ENCODE results near the gene ATXN7L1.

Gene ATXN7L1

DNA sequence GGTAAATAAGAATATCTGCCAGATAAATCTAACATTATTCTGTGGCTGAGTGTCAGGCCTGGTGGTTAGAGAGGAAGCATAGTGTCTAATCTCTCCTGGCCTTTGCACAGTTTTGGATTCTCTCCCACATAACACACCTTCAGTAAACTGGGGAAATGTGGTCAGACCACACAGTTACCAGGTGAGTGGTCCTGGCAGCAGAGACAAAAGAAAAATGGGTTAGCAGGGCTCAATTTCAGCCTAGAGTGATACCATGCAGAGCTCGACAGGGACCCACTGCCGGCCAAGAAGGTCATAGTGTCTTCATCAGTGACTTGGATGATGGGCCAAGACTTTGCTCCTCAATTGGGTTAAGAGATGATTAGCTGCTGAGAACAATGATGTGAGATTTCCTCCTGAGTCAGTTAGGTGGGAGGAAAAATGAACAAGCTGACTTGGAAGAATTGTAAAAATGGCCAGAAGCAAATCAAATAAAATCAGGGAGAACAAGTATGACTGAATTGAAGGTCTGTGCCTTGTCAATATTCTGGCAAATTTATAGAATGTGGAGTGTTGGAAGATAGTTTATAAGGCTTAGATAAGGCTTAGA is 225.9 kb downstream of the ATXN7L1 start:
- no peak overlapping the region for H3K9ac ChIP-seq (ENCODE audit: insufficient read length, low read depth)
- DNase-seq (ENCODE audit: low read depth, low spot score) = no peak
- TF ChIP-seq SUZ12 (IDR thresholded peaks at IDR 0.05; ENCODE audit: extremely low read depth, insufficient read depth, insufficient read length) = no peak
- no peak for TF ChIP-seq YY1 (IDR thresholded peaks at IDR 0.05; ENCODE audit: insufficient read depth, insufficient read length)
- no peak for TF ChIP-seq ZNF274 (IDR thresholded peaks at IDR 0.05; ENCODE audit: low read depth, low read length)
- H3K27me3 ChIP-seq (ENCODE audit: insufficient read depth, insufficient read length) = no peaks in the 10 kb centered on the region
- H3K4me1 ChIP-seq (ENCODE audit: insufficient read depth, insufficient read length) = peaks cover 12% of the 10 kb centered on the region
- H3K9me3 ChIP-seq (ENCODE audit: insufficient read depth, low read length) = no peaks in the 10 kb centered on the region
- no peak overlapping the region for H3K4me3 ChIP-seq (ENCODE audit: insufficient read length, low read depth)
- no peaks in the 10 kb centered on the region for H3K36me3 ChIP-seq (ENCODE audit: insufficient read depth, insufficient read length, low read length)

DNA sequence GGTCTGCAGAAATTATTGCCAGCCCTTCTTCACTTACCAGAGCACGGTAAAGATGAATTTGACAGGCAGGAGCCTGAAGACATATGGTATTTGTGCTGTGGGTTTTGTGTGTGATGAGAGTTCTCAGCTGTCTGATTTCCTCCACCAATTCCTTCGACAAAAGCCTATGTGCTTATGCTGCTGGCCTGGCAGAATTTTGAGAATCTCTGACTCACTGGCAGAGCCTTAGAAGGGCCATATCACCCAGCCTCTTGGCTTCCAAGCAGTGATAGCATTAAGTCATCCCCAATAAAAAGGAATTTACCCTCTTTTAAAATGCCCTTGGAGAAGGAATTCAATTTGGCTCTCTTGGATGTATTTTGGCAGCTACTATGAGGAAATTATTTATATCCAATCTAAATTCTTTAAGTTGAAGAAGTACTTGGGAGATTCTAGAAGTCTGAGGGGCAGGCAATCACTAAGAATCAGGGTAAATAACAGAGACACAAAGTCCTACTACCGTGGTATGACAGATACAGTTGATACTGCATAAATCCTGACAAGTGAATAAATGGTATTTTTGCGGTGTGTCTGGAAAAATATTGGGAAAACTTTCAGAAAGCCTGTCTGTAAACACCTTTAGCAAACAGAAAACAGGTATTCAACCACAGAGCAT is 226.5 kb downstream of the ATXN7L1 start:
- Histone ChIP-seq H3K9ac (ENCODE audit: insufficient read length, low read depth) (no peak overlapping the region), H3K27me3 (ENCODE audit: insufficient read depth, insufficient read length) (no peaks in the 10 kb centered on the region), H3K4me1 (ENCODE audit: insufficient read depth, insufficient read length) (peaks cover 7% of the 10 kb centered on the region), H3K9me3 (ENCODE audit: insufficient read depth, low read length) (no peaks in the 10 kb centered on the region), H3K4me3 (ENCODE audit: insufficient read length, low read depth) (no peak overlapping the region), H3K36me3 (ENCODE audit: insufficient read depth, insufficient read length, low read length) (no peaks in the 10 kb centered on the region)
- TF ChIP-seq SUZ12 (IDR thresholded peaks at IDR 0.05; ENCODE audit: extremely low read depth, insufficient read depth, insufficient read length) (no peak), YY1 (IDR thresholded peaks at IDR 0.05; ENCODE audit: insufficient read depth, insufficient read length) (no peak), ZNF274 (IDR thresholded peaks at IDR 0.05; ENCODE audit: low read depth, low read length) (no peak)
- no peak for DNase-seq (ENCODE audit: low read depth, low spot score)

DNA sequence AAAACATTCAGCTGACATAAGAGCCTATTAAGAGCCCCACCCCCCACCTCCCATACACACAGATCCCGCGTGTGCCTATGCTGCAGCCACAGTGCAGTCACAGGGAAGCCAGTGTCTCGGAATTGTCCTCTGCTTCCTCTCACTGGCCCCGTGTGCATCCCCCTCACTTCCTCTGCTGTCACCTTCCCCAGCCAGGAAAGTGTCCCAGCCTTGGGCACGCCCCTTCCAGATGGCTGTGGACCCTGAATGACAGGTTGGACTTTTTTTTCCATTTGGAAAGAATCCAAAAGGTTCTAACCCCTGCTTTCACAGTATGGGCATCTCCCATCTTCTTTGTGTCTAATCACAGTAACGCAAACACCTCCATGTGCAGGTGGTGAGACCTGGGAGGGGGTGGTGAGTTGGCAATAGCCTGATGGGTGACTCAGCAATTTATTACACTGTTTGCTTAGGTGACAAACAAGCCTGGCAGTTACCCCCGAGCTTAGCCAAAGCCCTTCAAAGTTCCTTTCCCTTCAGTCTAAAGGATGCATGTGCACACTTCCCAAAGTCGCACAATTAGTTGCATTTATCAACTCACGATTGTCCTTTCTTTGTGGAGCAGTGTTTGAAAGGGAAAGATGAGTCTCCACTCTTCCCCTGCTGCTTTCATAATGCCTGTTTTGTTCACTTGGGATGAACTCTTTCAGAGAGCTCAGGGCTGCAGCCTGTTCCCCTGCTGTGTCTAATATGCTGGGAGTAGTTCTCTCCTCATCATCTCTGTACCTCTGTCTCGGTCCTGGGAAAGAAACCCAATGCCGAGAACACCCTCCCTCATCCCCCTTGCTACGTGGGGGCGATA is 227.6 kb downstream of the ATXN7L1 start:
- TF ChIP-seq YY1 (IDR thresholded peaks at IDR 0.05; ENCODE audit: insufficient read depth, insufficient read length) (no peak), SUZ12 (IDR thresholded peaks at IDR 0.05; ENCODE audit: extremely low read depth, insufficient read depth, insufficient read length) (no peak), ZNF274 (IDR thresholded peaks at IDR 0.05; ENCODE audit: low read depth, low read length) (no peak)
- Histone ChIP-seq H3K27me3 (ENCODE audit: insufficient read depth, insufficient read length) (no peaks in the 10 kb centered on the region), H3K4me3 (ENCODE audit: insufficient read length, low read depth) (no peak overlapping the region), H3K4me1 (ENCODE audit: insufficient read depth, insufficient read length) (peaks cover 7% of the 10 kb centered on the region), H3K36me3 (ENCODE audit: insufficient read depth, insufficient read length, low read length) (no peaks in the 10 kb centered on the region), H3K9me3 (ENCODE audit: insufficient read depth, low read length) (no peaks in the 10 kb centered on the region), H3K9ac (ENCODE audit: insufficient read length, low read depth) (no peak overlapping the region)
- DNase-seq (ENCODE audit: low read depth, low spot score) = no peak

- H3K4me1 ChIP-seq (ENCODE audit: insufficient read depth, insufficient read length) = peaks cover 11% of the 10 kb centered on the region
- no peaks in the 10 kb centered on the region for H3K36me3 ChIP-seq (ENCODE audit: insufficient read depth, insufficient read length, low read length)
- DNase-seq (ENCODE audit: low read depth, low spot score) = no peak
- no peak for TF ChIP-seq ZNF274 (IDR thresholded peaks at IDR 0.05; ENCODE audit: low read depth, low read length)
- TF ChIP-seq SUZ12 (IDR thresholded peaks at IDR 0.05; ENCODE audit: extremely low read depth, insufficient read depth, insufficient read length) = no peak
- TF ChIP-seq YY1 (IDR thresholded peaks at IDR 0.05; ENCODE audit: insufficient read depth, insufficient read length) = no peak
- no peak overlapping the region for H3K4me3 ChIP-seq (ENCODE audit: insufficient read length, low read depth)
- no peaks in the 10 kb centered on the region for H3K9me3 ChIP-seq (ENCODE audit: insufficient read depth, low read length)
- H3K9ac ChIP-seq (ENCODE audit: insufficient read length, low read depth) = no peak overlapping the region
- no peaks in the 10 kb centered on the region for H3K27me3 ChIP-seq (ENCODE audit: insufficient read depth, insufficient read length)
These were observed 228.8 kb downstream of the ATXN7L1 start for GRCh38 chr7:105647591-105647990.

DNA sequence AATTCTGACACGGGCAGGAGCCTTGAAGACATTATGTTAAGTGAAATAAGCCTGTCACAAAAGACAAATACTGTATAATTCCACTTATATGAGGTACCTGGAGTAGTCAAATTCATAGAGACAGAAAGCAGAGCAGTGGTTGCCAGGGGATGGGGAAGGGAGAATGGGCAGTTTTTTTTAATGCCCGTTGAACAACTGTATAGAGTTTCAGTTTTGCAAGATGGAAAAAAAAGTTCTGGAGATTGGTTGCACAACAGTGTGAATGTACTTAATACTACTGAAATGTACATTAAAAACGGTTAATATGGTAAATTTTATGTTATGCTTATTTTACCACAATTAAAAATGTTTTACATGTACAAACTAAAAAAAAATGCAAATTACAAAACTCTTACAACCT is 231.5 kb downstream of the ATXN7L1 start:
- no peak for DNase-seq (ENCODE audit: low read depth, low spot score)
- Histone ChIP-seq H3K27me3 (ENCODE audit: insufficient read depth, insufficient read length) (no peaks in the 10 kb centered on the region), H3K36me3 (ENCODE audit: insufficient read depth, insufficient read length, low read length) (peaks cover 5% of the 10 kb centered on the region), H3K4me1 (ENCODE audit: insufficient read depth, insufficient read length) (peaks cover 11% of the 10 kb centered on the region), H3K9ac (ENCODE audit: insufficient read length, low read depth) (no peak overlapping the region), H3K4me3 (ENCODE audit: insufficient read length, low read depth) (no peak overlapping the region), H3K9me3 (ENCODE audit: insufficient read depth, low read length) (no peaks in the 10 kb centered on the region)
- TF ChIP-seq SUZ12 (IDR thresholded peaks at IDR 0.05; ENCODE audit: extremely low read depth, insufficient read depth, insufficient read length) (no peak), ZNF274 (IDR thresholded peaks at IDR 0.05; ENCODE audit: low read depth, low read length) (no peak), YY1 (IDR thresholded peaks at IDR 0.05; ENCODE audit: insufficient read depth, insufficient read length) (no peak)

GRCh38 chr7:105643851-105644250 is 232.5 kb downstream of the ATXN7L1 start:
- peaks cover 13% of the 10 kb centered on the region for H3K4me1 ChIP-seq (ENCODE audit: insufficient read depth, insufficient read length)
- no peaks in the 10 kb centered on the region for H3K27me3 ChIP-seq (ENCODE audit: insufficient read depth, insufficient read length)
- no peaks in the 10 kb centered on the region for H3K9me3 ChIP-seq (ENCODE audit: insufficient read depth, low read length)
- DNase-seq (ENCODE audit: low read depth, low spot score) = no peak
- no peak overlapping the region for H3K4me3 ChIP-seq (ENCODE audit: insufficient read length, low read depth)
- TF ChIP-seq SUZ12 (IDR thresholded peaks at IDR 0.05; ENCODE audit: extremely low read depth, insufficient read depth, insufficient read length) (no peak), YY1 (IDR thresholded peaks at IDR 0.05; ENCODE audit: insufficient read depth, insufficient read length) (no peak), ZNF274 (IDR thresholded peaks at IDR 0.05; ENCODE audit: low read depth, low read length) (no peak)
- H3K9ac ChIP-seq (ENCODE audit: insufficient read length, low read depth) = no peak overlapping the region
- H3K36me3 ChIP-seq (ENCODE audit: insufficient read depth, insufficient read length, low read length) = peaks cover 5% of the 10 kb centered on the region

- DNase-seq (ENCODE audit: low read depth, low spot score) = no peak
- no peak overlapping the region for H3K4me3 ChIP-seq (ENCODE audit: insufficient read length, low read depth)
- no peak overlapping the region for H3K9ac ChIP-seq (ENCODE audit: insufficient read length, low read depth)
- no peaks in the 10 kb centered on the region for H3K9me3 ChIP-seq (ENCODE audit: insufficient read depth, low read length)
- TF ChIP-seq SUZ12 (IDR thresholded peaks at IDR 0.05; ENCODE audit: extremely low read depth, insufficient read depth, insufficient read length) = no peak
- no peak for TF ChIP-seq ZNF274 (IDR thresholded peaks at IDR 0.05; ENCODE audit: low read depth, low read length)
- no peak for TF ChIP-seq YY1 (IDR thresholded peaks at IDR 0.05; ENCODE audit: insufficient read depth, insufficient read length)
- H3K27me3 ChIP-seq (ENCODE audit: insufficient read depth, insufficient read length) = no peaks in the 10 kb centered on the region
- peaks cover 12% of the 10 kb centered on the region for H3K4me1 ChIP-seq (ENCODE audit: insufficient read depth, insufficient read length)
- H3K36me3 ChIP-seq (ENCODE audit: insufficient read depth, insufficient read length, low read length) = peaks cover 5% of the 10 kb centered on the region
These were observed 233.0 kb downstream of the ATXN7L1 start for GRCh38 chr7:105643384-105643783.
